NK-92 treated with Interleukin-12 subunit alpha and Interleukin-12 subunit beta, amount 100 ng/mL, for 24 hours (cell line): ENCODE data around the gene PTPA.

Experiments used
- DNase-seq: peaks from one replicate; lab custom pipeline; 2025; lab: John Stamatoyannopoulos, UW

The PTPA gene

DNA sequence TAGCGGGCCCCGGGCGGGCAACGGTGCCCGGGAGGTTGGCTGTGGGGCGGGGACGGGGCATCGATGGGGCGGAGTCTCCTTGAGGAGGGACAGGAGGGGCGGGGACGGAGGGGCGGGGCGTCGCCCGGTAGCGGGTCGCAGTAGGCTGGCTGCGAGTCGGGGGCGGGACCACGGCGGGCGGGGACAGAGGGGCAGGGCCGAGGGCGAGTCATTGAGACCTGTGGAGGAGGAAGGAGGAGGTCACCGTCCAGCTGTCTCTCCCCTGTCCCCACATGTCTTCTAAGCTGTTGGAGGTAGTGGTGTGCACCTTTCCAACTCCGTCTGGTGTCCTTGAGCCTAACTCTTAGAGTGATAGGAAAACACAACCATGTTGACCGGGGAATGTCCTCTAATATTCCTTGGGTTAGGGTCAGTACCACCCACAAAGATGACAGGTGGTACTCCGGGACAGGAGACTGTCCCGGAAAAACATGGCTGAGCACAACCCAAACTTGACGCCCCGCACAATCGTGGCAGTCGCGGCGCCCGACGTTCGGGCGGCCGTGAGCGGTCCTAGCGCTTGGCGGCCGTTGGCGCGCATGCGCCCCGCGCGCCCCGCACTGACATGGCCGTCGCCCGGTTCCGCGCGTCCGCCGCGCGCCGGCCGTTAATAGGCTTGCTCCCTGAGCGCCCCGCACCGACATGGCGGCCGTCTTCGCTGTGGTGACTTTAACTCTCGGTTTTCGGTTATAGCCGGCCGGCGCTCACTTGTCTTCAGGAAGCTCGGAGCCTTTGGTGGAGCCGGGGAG lies at the start of gene PTPA, which contains the start of gene CRAT:
Gene PTPA, plus strand, starts transcription at position 676 of the 788 bp plus-strand sequence. CDS start 186 bp downstream, outside the sequence.
Gene CRAT, minus strand, starts transcription at position 54 of the 788 bp plus-strand sequence. CDS start 284 bp downstream, outside the sequence.
- DNase-seq, result peak; percentile 86

DNA sequence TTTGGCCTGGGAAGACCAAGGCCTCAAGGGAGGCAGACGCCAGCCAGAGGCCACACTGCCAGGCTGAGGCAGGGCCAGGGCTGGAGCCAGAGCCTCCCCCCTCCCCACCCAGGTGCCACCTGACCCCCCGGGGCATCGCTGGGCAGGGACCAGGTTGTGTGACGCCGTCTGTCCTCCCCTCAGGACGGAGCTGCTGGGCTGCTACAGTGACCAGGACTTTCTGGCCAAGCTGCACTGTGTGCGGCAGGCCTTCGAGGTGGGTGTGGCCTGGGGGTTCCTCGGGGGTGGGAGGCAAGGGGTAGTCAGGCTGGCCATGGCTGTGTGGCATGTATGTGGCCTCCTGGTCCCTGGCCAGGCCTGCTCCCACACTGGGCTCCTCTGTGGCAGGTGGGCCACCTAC lies 48.2 kb upstream of the PTPA start:
- no peak for DNase-seq

DNA sequence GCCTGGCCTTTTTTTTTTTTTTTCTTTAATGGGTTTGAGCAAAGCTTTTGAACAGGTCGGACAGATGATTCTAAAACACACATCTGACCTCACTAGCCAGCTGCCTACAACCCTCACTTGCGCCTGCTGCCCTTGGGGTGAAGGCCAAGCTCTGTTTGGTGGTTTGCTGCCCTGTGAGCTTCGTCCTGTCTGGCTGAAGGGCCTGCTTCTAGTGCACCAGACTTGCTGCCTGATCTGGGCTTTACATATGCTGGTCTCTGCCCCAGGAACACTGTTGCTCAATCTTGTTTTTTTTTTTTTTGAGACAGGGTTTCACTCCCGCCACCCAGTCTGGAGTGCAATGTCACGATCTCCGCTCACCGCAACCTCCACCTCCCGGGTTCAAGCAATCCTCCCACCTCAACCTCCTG lies 46.7 kb upstream of the PTPA start:
- no peak for DNase-seq

DNA sequence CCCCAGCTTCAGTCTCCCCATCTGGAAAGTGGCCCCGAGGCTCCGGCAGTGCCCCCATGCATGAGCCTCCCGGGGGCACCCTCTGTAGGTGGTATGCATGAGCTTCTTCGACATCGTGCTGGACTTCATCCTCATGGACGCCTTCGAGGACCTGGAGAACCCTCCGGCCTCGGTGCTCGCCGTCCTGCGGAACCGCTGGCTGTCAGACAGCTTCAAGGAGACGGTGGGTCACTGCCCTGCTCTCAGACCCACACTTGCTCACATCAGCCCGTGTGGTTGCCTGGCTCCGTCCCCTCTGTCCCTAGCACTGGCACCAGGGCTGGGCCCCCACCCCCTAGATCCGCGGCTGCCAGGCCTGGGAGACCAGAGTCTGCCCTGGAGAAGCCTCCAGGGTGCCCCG lies 43.1 kb upstream of the PTPA start:
- DNase-seq, result no peak

DNA sequence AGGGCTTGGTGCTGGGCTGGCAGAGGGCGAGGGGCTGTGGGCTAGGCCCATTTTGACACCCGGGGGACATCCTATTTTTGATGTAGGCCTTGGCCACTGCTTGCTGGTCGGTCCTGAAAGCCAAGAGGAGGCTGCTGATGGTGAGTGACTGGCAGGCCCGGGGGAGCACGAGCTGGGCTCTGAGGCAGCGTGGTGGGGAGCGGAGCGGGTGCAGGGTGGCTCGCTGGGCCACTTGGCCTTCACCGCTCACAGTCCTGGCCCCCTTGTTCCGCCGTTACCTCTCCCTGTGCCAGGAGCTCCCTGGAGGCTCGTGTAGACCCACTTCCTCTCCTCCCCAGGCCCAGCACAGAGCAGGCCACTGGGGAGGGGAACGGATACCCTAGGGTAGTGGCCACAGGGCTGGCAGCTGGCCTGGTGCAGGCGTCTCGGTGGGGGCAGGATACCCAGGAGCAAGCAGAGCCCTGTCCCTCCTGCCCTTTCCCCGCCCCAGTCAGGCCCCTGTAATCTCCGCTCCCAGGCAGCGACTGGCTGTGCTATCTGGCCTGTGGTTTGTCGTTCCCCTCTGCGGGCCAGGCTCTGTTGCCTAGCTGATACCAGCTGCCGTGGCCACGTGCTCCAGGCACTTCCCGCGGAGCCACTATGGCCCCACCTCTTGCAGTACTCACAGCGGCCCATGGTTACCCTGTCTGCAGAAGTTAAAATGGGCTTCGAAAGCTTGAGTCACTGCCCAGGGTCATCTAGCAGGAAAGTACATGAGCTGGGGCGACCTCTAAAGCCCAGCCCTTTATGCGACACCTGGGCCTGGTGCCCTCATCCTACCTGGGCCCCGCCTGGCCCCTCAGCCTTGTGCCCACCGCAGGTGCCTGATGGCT lies 42.0 kb upstream of the PTPA start:
- no peak for DNase-seq

DNA sequence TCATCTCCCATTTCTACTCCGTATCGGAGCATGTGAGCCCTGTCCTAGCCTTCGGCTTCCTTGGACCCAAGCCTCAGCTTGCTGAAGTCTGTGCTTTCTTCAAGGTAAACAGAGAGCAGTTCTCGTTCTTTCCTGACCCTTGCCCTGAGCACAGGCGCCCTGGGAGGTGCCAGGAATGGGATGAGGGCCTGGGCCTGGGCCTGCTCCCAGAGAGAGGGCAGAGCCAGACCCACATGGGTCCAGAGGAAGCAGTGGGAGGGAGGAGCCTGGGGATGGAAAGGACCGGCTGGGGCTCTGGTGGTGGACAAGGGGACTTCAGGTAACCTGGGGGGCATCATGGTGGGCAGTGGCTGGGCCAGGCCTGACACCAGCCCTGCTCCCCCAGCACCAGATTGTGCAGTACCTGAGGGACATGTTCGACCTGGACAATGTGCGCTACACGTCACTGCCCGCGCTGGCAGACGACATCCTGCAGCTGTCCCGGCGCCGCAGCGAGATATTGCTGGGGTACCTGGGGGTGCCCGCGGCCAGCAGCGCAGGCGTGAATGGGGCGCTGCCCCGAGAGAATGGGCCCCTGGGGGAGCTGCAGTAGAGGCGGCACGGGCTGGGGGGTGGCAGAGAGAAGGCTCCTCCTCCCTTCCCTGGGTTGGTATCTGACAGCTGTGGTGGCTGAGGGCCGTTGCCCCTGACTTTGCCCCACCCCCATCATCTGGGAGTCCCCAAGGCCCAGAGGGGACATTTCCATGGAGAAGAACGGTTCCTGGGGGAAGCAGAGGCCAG lies 41.2 kb upstream of the PTPA start:
- no peak for DNase-seq

DNA sequence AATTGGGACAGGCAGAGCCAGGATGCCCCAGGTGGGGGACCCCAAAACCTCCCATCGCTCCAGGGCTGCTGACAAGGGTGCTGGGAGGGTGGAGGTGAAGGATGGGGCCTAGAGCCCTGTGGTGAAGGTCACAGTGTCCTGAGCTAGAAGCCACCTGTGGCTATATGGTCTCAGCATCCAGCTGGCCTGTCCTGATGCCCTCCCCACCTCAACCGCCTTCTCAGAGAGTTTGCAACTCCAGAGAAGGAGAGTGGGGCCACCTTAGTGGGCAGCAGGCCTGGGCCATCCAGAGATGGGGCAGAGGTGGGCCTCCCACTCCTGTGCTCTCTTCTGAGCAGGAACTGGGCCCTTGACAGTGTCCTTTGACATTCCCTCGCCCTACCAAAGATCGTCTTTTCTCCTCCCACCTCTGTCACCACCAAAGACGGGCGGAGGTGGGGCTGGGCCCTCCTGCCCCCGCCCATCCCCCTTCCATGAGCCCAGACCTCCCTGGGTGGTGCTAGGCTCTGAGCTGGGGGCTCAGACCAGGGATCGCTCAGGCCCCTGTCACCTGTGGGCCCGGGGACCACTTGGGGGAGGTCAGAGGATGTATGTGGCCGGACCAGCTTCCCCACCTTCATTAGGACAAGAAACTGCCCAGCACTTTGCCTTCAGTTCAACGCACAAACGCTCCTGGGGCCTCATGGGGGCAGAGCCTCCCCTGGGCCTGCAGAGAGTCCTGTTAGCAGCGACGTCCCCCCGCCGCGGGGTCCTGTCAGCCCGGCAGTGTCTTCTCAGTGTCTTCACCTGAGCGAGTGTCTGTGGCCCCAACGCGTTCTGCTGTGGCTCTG lies 40.3 kb upstream of the PTPA start:
- no peak for DNase-seq

DNA sequence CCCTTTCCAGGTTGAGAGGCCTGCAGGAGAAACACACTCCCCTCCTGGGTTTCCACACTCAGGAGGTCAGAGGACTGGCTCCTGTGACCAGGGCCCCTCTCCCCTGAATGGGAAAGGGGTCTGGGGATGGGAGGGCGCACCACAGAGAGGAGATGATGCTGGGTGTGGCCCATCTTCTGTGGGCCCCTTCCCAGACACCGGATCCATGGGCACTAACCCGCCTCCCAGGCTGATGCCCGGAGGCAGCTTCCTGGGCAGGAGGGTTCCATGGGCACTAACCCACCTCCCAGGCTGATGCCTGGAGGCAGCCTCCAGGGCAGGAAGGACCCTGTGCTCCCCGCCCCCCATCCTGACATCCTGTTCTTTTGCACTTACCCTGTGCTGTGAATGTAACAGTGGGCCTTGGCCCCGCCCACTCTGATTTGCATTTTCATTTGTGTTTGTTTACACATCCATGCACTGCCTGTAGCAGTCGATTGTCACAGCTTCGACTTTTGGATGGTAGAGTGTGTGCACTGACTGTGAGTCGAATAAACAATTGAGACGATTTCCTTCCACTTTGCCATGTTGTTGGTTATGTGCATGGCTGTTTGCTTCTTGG lies 39.6 kb upstream of the PTPA start:
- no peak for DNase-seq

DNA sequence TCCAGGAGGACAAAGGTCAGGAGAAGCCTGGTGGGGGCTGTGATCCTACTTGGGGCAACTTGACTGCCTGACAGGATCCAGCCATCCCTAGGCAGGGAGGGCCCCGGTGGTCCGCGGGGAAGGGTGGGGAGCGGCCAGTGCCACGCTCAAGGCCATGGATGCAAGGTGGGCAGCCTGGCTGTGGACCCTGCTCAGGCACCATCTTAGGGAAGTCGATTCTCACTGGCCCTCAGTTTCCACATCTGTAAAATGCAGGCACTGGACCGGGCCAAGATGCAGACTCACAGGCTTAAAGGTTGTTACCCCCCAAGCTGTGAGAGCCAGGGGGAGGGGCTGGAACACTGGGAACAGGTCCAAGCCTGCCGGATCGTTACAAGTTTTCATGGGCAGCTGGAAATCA lies 39.0 kb upstream of the PTPA start:
- DNase-seq, result no peak

DNA sequence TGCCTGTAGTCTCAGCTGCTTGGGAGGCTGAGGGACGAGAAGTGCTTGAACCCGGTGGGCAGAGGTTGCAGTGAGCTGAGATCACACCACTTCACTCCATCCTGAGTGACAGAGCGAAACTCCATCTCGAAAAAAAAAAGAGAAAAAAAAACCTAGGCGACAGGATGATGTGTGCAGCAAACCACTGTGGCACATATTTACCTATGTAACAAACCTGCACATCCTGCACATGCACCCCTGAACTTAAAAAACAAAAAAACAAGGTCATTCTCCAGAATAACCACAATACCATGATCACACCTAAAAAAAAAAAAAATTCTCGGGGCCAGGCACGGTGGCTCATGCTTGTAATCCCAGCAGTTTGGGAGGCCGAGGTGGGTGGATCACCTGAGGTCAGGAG lies 37.8 kb upstream of the PTPA start:
- no peak for DNase-seq

DNA sequence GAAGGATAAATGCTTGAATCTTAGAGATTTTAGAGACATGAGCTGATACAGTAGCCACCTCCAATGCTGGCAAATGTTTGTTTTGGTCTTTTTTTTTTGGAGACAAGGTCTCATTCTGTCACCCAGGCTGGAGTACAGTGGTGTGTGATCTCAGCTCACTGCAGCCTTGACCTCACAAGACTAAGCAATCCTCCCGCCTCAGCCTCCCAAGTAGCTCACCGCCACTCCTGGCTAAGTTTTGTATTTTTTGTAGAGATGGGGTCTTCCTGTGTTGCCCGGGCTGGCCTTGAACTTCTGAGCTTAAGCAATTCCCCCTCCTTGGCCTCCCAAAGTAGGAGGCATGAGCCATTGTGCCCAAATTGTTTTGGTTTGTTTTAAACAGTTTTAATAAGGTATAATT lies 37.1 kb upstream of the PTPA start:
- no peak for DNase-seq

DNA sequence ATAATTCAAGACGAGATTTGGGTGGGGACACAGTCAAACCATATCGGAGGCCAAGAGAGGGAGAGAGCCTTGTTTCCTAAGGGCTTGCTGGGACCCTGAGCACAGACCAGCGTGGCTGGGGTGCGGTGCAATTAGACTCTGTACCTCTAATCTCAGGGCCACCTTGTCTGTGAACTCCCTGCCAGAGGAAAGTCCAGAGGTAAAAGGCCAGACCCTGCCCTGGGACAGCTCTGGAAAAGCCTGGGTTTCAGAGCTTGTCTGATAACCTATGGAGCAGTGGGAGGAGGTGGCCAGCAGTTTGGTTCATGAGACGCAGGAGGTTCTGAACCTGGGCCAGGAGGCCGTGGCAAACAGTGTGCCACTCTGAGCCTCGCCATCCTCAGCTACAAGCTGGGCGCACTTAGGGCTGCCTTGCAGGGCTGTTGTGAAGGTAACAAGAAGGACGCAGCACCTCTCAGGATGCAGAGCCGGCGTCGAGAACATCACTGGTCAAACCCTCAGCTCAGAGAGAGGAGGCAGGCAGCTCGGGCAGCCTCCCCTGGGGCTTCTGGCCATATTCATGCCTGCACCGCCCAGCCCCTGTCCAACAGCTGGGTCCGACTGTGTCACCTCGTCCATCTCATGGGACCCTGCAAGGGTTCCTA lies 35.1 kb upstream of the PTPA start:
- DNase-seq, result no peak

DNA sequence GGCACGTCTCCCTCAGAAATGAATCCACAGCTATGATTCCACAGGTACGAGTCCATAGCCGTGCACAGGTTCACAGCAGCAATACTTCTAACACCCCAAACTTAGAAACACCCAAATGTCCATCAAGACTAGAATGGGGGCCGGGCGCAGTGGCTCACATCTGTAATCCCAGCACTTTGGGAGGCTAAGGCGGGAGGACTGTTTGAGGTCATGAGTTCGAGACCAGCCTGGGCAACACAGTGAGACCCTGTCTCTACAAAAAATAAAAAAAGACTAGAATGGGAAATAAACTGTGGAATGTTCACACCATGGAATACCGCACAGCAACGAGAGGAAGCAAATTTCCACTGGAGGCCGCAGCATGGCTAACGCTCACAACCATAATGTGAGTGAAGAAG lies 34.6 kb upstream of the PTPA start:
- no peak for DNase-seq

DNA sequence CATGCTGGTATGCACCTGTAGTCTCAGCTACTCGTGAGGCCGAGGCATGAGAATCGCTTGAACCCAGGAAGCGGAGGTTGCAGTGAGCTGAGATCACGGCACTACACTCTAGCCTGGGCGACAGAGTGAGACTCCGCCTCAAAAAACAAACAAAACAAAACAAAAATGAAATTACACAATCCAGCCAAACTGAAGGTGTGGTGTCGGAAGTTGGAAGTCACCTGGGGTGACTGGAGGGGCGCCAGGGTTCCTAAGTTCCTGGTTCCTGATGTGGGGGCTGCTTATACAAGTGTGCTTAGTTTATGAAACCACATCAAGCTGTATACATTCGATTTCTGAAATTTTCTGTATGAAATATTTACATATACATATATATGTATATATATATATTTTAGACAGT lies 34.0 kb upstream of the PTPA start:
- DNase-seq, result no peak

DNA sequence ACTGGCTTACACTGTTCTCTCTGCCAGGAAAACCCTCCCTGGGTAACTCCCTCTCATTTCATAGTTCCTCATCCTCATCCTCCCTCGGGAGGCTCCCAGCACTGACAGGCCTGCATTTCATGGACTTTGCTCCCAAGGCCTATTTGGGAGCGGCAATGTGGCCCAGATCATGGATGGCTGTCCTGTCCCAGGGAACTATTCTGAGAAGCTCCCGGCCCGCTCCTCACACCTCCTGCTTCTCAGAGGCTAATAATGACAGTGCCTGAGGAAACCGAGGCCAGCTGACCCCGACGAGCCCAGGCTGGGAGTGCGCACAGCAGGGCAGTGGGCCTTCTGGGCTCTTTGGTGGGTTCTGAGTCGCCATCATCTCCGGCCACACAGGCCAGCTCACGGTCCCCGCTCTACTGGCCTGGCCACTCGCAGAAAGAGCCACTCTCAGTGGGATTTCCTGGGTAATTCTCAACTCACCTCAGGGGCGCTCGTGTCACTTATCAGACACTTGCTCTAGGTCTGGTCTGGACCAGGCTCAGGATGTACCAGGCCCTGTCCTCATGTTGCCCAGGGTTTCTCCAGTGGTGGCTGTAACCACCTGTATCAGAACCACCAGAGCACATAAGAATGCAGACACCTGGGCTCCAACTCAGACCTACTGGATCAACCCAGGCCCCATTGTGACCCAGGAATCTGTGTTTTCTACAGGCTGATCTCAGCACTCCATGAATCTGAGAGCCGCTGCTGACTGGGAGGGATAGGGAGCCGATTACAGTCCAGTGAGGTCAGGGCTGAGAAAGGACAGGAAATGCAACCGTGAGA lies 32.3 kb upstream of the PTPA start:
- no peak for DNase-seq

DNA sequence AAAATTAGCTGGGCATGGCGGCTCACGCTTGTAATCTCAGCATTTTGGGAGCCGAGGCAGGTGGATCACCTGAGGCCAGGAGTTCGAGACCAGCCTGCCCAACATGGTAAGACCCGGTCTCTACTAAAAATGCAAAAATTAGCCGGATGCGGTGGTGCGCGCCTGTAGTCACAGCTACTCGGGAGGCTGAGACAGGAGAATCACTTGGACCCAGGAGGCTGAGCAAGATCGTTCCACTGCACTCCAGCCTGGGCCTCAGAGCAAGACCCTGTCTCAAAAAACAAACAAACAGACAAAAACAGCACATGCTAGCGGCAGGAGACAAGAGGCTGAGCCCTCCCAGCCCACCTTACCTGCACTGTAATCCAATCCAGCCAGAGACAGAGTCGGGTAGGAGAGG lies 31.4 kb upstream of the PTPA start:
- no peak for DNase-seq

DNA sequence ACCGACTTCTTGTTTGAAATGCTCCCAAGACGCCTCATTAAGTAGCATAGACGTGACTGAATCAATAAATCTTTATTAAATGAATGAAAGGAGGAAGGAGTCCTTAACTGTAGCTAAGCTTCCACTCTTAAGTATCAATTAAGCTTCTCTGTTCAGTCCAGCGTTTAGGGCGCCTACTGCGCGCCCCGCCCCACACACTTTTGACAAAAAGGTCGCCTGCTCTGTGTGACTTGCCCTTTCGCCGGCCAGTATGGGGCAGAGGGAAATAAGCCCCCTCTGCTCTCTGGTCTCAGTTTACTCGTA lies 31.0 kb upstream of the PTPA start:
- DNase-seq, result no peak

DNA sequence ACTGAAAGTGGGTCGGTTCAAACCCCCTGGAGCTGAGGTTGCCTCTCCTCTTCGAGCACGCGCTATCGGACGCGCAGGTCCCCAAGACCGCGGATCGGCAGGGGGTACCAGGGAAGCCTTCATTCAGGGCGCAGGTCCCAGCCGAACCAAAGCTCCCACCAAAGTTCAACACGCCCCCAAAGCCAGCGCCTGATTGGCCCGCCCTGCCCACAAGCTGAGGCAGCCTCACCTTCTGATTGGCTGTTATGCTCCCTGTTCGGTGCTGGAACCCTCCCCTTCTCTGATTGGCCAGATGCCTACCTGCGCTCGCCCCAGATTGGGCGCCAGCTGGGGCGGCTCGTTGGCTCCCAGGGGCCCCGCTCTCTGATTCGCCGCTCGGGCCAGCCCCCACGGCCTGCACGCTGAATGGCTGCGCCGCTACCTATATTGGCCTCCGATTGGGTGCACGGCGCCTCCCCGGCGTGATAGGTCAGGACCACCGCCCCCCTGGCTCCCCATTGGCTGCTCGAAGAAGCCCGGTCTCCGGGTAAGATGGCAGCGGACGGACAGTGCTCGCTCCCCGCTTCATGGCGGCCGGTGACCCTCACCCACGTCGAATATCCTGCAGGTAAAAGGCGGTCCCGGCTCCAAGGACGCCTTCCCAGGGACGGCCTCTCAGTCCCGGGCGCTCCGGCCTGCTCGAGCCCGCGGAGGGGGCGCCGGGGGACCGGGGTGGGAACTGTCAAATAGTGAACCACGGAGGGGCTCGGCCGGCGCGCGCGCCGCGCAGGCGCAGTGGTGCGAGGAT lies 30.4 kb upstream of the PTPA start, which contains the start of gene DOLPP1:
Gene DOLPP1, plus strand, starts transcription at position 511 of the 787 bp plus-strand sequence. Its CDS starts 21 bp downstream, at position 532.
- peak; percentile 97 for DNase-seq

DNA sequence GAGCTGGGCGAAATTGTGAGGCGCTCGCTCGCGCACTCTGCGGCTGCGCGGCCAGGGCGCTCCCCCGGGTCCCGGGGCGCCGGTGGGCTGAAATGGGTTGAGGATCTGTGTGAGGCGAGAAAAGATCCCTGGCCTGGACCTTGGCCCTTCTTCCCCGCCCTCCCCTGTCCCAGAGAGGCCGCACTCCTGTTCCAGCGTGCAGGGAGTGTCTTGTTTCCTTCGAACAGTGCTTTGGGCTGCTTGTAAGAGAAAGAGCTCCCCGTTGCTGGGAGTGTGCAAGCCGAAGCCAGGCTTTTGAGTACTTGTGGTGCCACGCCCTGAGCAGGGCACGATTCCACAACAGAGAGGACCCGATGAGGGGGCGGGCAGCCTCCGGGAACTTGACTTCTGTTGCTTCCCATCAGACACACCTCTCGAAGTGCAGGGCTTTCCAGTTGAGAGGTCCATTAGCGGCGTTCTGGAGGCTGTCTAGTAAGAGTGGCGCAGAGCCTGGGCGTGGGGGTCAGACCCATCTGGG lies 29.8 kb upstream of the PTPA start:
- DNase-seq, result no peak
